ENCODE results near the gene FLOT2. TPM values are rescaled to one million over a fixed set of nuclear protein-coding genes. Genes with fewer than 3 reads are reported as not detected.
"Not testable (repeated sequence)": the region's sequence is repeated elsewhere in the genome, so short reads cannot be mapped to it uniquely, and the experiment has no call there.

The FLOT2 gene
- polyA plus RNA-seq, 1 of the 3 experiments (the other 2 are of a cell fraction) = 105 TPM

DNA sequence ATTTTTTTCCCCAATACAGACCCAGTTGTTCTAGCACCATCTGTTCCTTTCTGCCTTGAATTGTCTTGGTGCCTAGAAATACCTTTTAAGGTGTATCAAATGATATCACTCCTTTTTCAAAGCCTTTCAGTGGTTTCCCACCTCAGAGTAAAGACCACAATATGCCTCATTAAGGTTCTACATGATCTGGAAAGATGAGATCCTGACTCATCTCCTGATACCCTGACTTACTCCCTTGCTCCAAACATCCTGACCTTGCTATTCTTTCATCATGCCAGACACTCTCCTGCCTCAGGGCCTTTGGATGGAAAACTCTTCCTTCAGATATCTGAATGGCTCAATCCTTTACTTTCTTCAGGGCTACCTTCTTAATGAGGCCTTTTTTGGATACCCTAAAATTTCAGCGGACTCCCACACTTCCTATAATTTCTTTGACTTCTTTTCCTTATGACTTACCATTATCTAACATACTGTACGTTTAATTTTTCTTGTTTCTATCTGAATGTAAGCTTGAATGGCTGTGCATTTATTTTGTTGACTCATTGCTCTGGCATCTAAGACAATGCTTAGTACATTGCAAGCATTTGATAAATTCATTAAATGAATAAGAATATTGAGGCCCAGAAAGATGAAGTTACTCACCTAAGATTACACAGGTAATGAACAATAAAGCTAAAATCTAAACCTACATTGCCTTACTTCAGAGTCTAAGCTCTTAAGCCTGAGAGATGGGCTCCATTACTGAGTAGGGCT, 19.2 kb downstream of the FLOT2 start:
- ChIA-PET CTCF (interaction anchor here (0.6 to 1.3 kb wide), 4 partner anchors 25 to 114 kb away, joined by 3 to 18 read pairs (median 3); no protein-coding TSS in a partner anchor), POLR2A (interaction anchor here (1.0 kb wide), 1 partner anchor 18 kb away, joined by 3 read pairs; no protein-coding TSS in a partner anchor)

DNA sequence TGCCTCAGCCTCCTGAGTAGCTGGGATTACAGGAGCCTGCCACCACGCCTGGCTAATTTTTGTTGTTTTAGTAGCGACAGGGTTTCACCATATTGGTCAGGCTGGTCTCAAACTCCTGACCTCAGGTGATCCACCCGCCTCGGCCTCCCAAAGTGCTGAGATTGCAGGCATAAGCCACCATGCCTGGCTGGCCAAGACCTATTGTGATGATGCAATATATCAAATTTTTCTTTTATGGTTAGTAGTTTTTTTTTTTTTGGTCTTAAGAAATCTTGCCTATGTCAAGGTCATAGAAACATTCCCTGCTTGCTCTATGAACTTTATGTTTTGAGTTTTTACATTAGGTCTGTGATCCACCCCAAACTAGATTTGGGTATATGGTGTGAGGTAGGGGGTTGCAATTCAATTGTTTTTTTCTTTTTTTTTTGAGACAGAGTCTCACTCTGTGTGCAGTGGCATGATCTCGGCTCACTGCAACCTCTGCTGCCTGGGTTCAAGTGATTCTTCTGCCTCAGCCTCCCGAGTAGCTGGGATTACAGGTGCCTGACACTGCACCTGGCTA, 20.3 kb downstream of the FLOT2 start:
- H3K36me3 ChIP-seq (replicated peaks in 1 of 2; ENCODE audit: control insufficient read depth in 1 of 2, insufficient read depth in 2 of 2, low read length in 1 of 2) = peaks cover 15 to 41% of the 10 kb centered on the region in 2 experiments
- H3K9me2 ChIP-seq; H3K4me2 ChIP-seq; H2AFZ ChIP-seq (ENCODE audit: low read depth); H3K9me3 ChIP-seq; H3K4me3 ChIP-seq (ENCODE audit: low read depth in 2 of 2, low read length in 1 of 2); H3K9ac ChIP-seq; H3K79me2 ChIP-seq (ENCODE audit: insufficient read depth); H3K27me3 ChIP-seq (ENCODE audit: insufficient read depth); H4K20me1 ChIP-seq (ENCODE audit: insufficient read depth); POLR2A ChIA-PET; H3F3A ChIP-seq (replicated peaks; ENCODE audit: insufficient read depth); DNase-seq; H3K4me1 ChIP-seq (ENCODE audit: control insufficient read depth in 1 of 2, insufficient read depth in 2 of 2, low read depth in 1 of 2, low read length in 1 of 2); H3K27ac ChIP-seq (ENCODE audit: low read depth in 2 of 2, low read length in 1 of 2): not testable (repeated sequence)
- CTCF ChIA-PET = interaction anchor here (1.2 kb wide), 1 partner anchor 26 kb away, joined by 3 read pairs; no protein-coding TSS in a partner anchor
- WGBS (ENCODE audit: low lambda C conversion rate) = 95% methylated on average over 6 of the region's 6 CpGs

More for the DNA sequence above, 19.2 kb downstream of the FLOT2 start:
- Histone ChIP-seq H3K4me3 (ENCODE audit: low read depth in 2 of 2, low read length in 1 of 2) (no peak overlapping the region), H3K9ac (no peak overlapping the region), H3K9me3 (no peaks in the 10 kb centered on the region), H3K4me1 (ENCODE audit: control insufficient read depth in 1 of 2, insufficient read depth in 2 of 2, low read depth in 1 of 2, low read length in 1 of 2) (no peaks in the 10 kb centered on the region), H3F3A (replicated peaks; ENCODE audit: insufficient read depth) (peaks cover 3% of the 10 kb centered on the region), H4K20me1 (ENCODE audit: insufficient read depth) (no peaks in the 10 kb centered on the region), H2AFZ (ENCODE audit: low read depth) (no peak overlapping the region), H3K4me2 (no peak overlapping the region), H3K9me2 (no peaks in the 10 kb centered on the region), H3K79me2 (ENCODE audit: insufficient read depth) (no peaks in the 10 kb centered on the region), H3K27ac (ENCODE audit: low read depth in 2 of 2, low read length in 1 of 2) (no peak overlapping the region), H3K36me3 (replicated peaks in 1 of 2; ENCODE audit: control insufficient read depth in 1 of 2, insufficient read depth in 2 of 2, low read length in 1 of 2) (peaks cover 17 to 52% of the 10 kb centered on the region in 2 experiments), H3K27me3 (ENCODE audit: insufficient read depth) (no peaks in the 10 kb centered on the region)
- TF ChIP-seq RCOR1 (IDR thresholded peaks at IDR 0.05; ENCODE audit: low read length) (no peak), IRF3 (IDR thresholded peaks at IDR 0.05; ENCODE audit: low read depth, low read length) (no peak), SIN3A (IDR thresholded peaks at IDR 0.05; ENCODE audit: borderline replicate concordance, low read depth, low read length) (no peak), RAD21 (IDR thresholded peaks at IDR 0.05; ENCODE audit: low read length) (no peak), POLR2AphosphoS5 (IDR thresholded peaks at IDR 0.05; ENCODE audit: low read depth, low read length) (no peak), FOXM1 (IDR thresholded peaks at IDR 0.05; ENCODE audit: low read depth) (no peak), JUND (IDR thresholded peaks at IDR 0.05) (no peak), EZH2phosphoT487 (IDR thresholded peaks at IDR 0.05; ENCODE audit: borderline replicate concordance, low read depth) (no peak)
- TF ChIP-seq, protein P1, sequence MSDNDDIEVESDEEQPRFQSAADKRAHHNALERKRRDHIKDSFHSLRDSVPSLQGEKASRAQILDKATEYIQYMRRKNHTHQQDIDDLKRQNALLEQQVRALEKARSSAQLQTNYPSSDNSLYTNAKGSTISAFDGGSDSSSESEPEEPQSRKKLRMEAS (IDR thresholded peaks at IDR 0.05; ENCODE audit: low read depth) = no peak
- TF ChIP-seq, protein P2, sequence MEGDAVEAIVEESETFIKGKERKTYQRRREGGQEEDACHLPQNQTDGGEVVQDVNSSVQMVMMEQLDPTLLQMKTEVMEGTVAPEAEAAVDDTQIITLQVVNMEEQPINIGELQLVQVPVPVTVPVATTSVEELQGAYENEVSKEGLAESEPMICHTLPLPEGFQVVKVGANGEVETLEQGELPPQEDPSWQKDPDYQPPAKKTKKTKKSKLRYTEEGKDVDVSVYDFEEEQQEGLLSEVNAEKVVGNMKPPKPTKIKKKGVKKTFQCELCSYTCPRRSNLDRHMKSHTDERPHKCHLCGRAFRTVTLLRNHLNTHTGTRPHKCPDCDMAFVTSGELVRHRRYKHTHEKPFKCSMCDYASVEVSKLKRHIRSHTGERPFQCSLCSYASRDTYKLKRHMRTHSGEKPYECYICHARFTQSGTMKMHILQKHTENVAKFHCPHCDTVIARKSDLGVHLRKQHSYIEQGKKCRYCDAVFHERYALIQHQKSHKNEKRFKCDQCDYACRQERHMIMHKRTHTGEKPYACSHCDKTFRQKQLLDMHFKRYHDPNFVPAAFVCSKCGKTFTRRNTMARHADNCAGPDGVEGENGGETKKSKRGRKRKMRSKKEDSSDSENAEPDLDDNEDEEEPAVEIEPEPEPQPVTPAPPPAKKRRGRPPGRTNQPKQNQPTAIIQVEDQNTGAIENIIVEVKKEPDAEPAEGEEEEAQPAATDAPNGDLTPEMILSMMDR (IDR thresholded peaks at IDR 0.05) = no peak
- DNase-seq = no peak
- WGBS (ENCODE audit: low lambda C conversion rate) = 87% methylated on average over 2 of the region's 2 CpGs
